HepG2 (cell line): ENCODE results near the gene RNH1. TPM values are rescaled to one million over a fixed set of nuclear protein-coding genes. Genes with fewer than 3 reads are reported as not detected.
A peak's percentile ranks its signal among the peaks of the same experiment; 100 is the strongest.

ENCODE experiments used
- ATF7-NPFF ChIP-seq: sonication (generic); formaldehyde crosslinking; IDR thresholded peaks from 2 replicates; pipeline ENCODE4 v1.8.1; 2023; ENCODE audit warnings: mild to moderate bottlenecking, low read depth, missing genetic modification reagents, moderate library complexity
- EP300 ChIP-seq, 3 experiments: sonication (generic) in 1 of 3; formaldehyde crosslinking in 1 of 3; IDR thresholded peaks; 2 replicates each; pipeline versions ENCODE4 v1.5.1 to v1.6.1; 2011 to 2020; ENCODE audit warnings: low read depth in 2 of 3, low read length in 2 of 3, borderline replicate concordance in 1 of 3, improper control_type of control experiment in 1 of 3, mild to moderate bottlenecking in 1 of 3, missing genetic modification reagents in 1 of 3, moderate library complexity in 1 of 3
- ESRRA ChIP-seq: sonication (generic); formaldehyde crosslinking; IDR thresholded peaks from 2 replicates; pipeline ENCODE4 v1.5.1; 2020; ENCODE audit warnings: mild to moderate bottlenecking, low read depth, missing genetic modification reagents
- HNRNPL ChIP-seq: fragments of 200-400 bp; formaldehyde crosslinking; IDR thresholded peaks from 2 replicates; pipeline ENCODE4 v1.6.1; 2017; ENCODE audit warnings: mild to moderate bottlenecking, low read depth, low read length
- JARID2 ChIP-seq: sonication (generic); formaldehyde crosslinking; IDR thresholded peaks from 2 replicates; pipeline ENCODE4 v1.8.1; 2023; ENCODE audit warnings: missing genetic modification reagents, inconsistent platforms; ENCODE audit not compliant: insufficient replicate concordance
- MAFF ChIP-seq: IDR thresholded peaks from 2 replicates; pipeline ENCODE4 v1.6.1; 2011; ENCODE audit warnings: low read depth, low read length, improper control_type of control experiment
- MATR3 ChIP-seq: sonication (generic); formaldehyde crosslinking; IDR thresholded peaks from 2 replicates; pipeline ENCODE4 v1.4.0; 2020; ENCODE audit warnings: missing genetic modification reagents
- MBD4 ChIP-seq: IDR thresholded peaks from 2 replicates; pipeline ENCODE4 v1.6.1; 2012; ENCODE audit warnings: low read length, inconsistent platforms, borderline replicate concordance
- MEF2D ChIP-seq: sonication (generic); formaldehyde crosslinking; IDR thresholded peaks from 2 replicates; pipeline ENCODE4 v1.5.1; 2020; ENCODE audit warnings: mild to moderate bottlenecking, missing genetic modification reagents
- MIER3 ChIP-seq: IDR thresholded peaks from 2 replicates; pipeline ENCODE4 v1.6.1; 2016; ENCODE audit warnings: missing compliant biosample characterization, borderline replicate concordance
- NFIB ChIP-seq: sonication (generic); formaldehyde crosslinking; IDR thresholded peaks from 2 replicates; pipeline ENCODE4 v1.9.0; 2021; ENCODE audit warnings: missing genetic modification reagents, mild to moderate bottlenecking, borderline replicate concordance
- NR2F2 ChIP-seq: IDR thresholded peaks from 2 replicates; pipeline ENCODE4 v1.6.1; 2012; ENCODE audit warnings: low read depth, inconsistent platforms, borderline replicate concordance
- REPIN1 ChIP-seq: sonication (generic); formaldehyde crosslinking; IDR thresholded peaks from 2 replicates; pipeline ENCODE4 v1.8.0; 2022; ENCODE audit warnings: missing genetic modification reagents, low read depth, mild to moderate bottlenecking, borderline replicate concordance
- SETDB1 ChIP-seq: sonication (generic); formaldehyde crosslinking; IDR thresholded peaks from 2 replicates; pipeline ENCODE4 v1.5.1; 2020; ENCODE audit warnings: missing genetic modification reagents, mild to moderate bottlenecking, borderline replicate concordance
- SMARCE1 ChIP-seq: fragments of 450-650 bp; IDR thresholded peaks from 2 replicates; pipeline ENCODE4 v1.6.1; 2017; ENCODE audit warnings: borderline replicate concordance
- SRSF1 ChIP-seq: fragments of 200-400 bp; formaldehyde crosslinking; optimal IDR thresholded peaks from 2 replicates; pipeline ENCODE3; 2017; ENCODE audit warnings: mild to moderate bottlenecking, low read depth, low read length, moderate library complexity
- ZNF264 ChIP-seq: sonication (generic); formaldehyde crosslinking; IDR thresholded peaks from 2 replicates; pipeline ENCODE4 v1.4.0; 2020; ENCODE audit warnings: missing genetic modification reagents
- polyA plus RNA-seq, 8 experiments: library from polyadenylated mRNA; depleted of rRNA in 3 of 8; stranded (reverse) in 7 of 8; unstranded in 1 of 8; fragments of >200 nt; fragmentation: Illumina TruSeq in 4 of 8; extraction: Trizol in 4 of 8; gene quantifications; 2 replicates each; pipeline versions ENCODE4 v1.2.1 to v1.2.3, GENCODE V29; 2011 to 2016; ENCODE audit warnings: low read depth in 4 of 8, missing spikeins in 1 of 8, mixed read lengths in 1 of 8; ENCODE audit not compliant: insufficient read depth in 1 of 8
- total RNA-seq, 5 experiments: library from RNA; depleted of rRNA; stranded (reverse); fragments of >200 nt; fragmentation: Illumina TruSeq; extraction: Trizol; gene quantifications; 2 replicates each; pipeline ENCODE4 v1.2.3, GENCODE V29; 2016; ENCODE audit warnings: low read depth in 1 of 5
- TF ChIP-seq, protein P1 (sequence below): sonication (generic); formaldehyde crosslinking; IDR thresholded peaks from 2 replicates; pipeline ENCODE4 v1.5.0; 2020; ENCODE audit warnings: mild to moderate bottlenecking, missing genetic modification reagents
- TF ChIP-seq, protein P2 (sequence below), 2 experiments: sonication (generic) in 1 of 2; formaldehyde crosslinking in 1 of 2; IDR thresholded peaks; 2 replicates each; pipeline versions ENCODE4 v1.6.1 to v1.9.0; 2014 to 2022; ENCODE audit warnings: antibody characterized with exemption in 1 of 2, borderline replicate concordance in 1 of 2, inconsistent platforms in 1 of 2, low read depth in 1 of 2, missing genetic modification reagents in 1 of 2

Gene RNH1
- total and polyA plus RNA-seq, 2 of the 13 experiments (the other 11 are each of a cell fraction or from before 2014, with no cell fraction given) = 36.0 to 74.1 TPM

DNA sequence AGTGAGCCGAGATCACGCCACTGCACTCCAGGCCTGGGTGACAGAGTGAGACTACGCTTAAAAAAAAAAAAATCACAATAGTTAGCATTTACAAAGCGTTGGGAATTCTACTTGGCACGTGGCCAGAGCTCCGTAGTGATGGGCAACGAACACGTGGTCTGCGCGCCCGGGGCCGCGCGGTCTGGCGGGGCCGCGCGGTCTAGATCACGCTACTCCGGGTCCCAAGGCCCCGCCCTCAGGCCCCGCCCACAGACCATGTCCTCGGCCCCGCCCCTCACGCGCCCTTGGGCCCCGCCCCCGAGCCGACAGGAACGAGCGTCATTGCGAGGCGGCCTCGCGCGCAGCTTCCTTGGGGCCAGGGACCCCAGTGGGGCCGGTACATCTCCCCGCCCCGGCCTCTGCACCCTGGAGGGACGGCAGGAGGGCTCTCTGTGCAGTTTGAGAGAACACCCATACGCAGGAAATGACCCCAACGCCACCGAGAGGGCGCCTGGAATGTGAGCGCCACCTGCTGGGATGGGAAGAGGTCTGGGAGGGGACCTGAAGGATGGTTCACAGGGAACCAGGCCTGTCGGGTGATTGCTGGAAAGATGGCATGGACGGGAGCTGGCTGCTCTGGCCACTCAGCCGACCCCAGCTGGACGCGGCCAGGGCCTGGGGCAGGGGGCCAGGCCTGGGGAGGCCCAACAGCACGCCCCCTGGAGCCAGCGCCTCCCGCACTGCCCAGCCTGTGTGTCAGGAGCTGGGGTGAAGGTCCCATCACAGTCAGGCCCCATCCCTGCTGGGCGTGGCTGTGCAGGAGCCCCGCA lies 58.9 kb downstream of the RNH1 start (continued):
- TF ChIP-seq JARID2 = no peak
- TF ChIP-seq EP300 (IDR thresholded peaks at IDR 0.05; ENCODE audit: low read depth in 2 of 2, low read length in 2 of 2) = no peak
- TF ChIP-seq EP300 (CRISPR knock-in tag; IDR thresholded peaks at IDR 0.05; ENCODE audit: borderline replicate concordance) = peak; percentile 31; the same call in 1 of the 2 replicates
- no peak for TF ChIP-seq SRSF1
- no peak for TF ChIP-seq NFIB (CRISPR knock-in tag)
- no peak for TF ChIP-seq HNRNPL
- TF ChIP-seq REPIN1 (CRISPR knock-in tag) = peak; percentile 91; the same call in 1 of the 2 replicates
- TF ChIP-seq MEF2D (CRISPR knock-in tag) = peak; percentile 55; the same call in 1 of the 2 replicates
- peak; percentile 33; the same call in 1 of the 2 replicates for TF ChIP-seq ZNF264 (CRISPR knock-in tag)
- TF ChIP-seq, protein P1, sequence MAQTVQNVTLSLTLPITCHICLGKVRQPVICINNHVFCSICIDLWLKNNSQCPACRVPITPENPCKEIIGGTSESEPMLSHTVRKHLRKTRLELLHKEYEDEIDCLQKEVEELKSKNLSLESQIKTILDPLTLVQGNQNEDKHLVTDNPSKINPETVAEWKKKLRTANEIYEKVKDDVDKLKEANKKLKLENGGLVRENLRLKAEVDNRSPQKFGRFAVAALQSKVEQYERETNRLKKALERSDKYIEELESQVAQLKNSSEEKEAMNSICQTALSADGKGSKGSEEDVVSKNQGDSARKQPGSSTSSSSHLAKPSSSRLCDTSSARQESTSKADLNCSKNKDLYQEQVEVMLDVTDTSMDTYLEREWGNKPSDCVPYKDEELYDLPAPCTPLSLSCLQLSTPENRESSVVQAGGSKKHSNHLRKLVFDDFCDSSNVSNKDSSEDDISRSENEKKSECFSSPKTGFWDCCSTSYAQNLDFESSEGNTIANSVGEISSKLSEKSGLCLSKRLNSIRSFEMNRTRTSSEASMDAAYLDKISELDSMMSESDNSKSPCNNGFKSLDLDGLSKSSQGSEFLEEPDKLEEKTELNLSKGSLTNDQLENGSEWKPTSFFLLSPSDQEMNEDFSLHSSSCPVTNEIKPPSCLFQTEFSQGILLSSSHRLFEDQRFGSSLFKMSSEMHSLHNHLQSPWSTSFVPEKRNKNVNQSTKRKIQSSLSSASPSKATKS = no peak
- no peak for TF ChIP-seq SETDB1 (CRISPR knock-in tag)
- TF ChIP-seq MIER3 = peak; percentile 55; the same call in 1 of the 2 replicates
- TF ChIP-seq MBD4 = no peak
- no peak for TF ChIP-seq MAFF
- peak; percentile 54; the same call in 1 of the 2 replicates for TF ChIP-seq ESRRA (CRISPR knock-in tag)
- TF ChIP-seq NR2F2 = no peak
- TF ChIP-seq, protein P2, sequence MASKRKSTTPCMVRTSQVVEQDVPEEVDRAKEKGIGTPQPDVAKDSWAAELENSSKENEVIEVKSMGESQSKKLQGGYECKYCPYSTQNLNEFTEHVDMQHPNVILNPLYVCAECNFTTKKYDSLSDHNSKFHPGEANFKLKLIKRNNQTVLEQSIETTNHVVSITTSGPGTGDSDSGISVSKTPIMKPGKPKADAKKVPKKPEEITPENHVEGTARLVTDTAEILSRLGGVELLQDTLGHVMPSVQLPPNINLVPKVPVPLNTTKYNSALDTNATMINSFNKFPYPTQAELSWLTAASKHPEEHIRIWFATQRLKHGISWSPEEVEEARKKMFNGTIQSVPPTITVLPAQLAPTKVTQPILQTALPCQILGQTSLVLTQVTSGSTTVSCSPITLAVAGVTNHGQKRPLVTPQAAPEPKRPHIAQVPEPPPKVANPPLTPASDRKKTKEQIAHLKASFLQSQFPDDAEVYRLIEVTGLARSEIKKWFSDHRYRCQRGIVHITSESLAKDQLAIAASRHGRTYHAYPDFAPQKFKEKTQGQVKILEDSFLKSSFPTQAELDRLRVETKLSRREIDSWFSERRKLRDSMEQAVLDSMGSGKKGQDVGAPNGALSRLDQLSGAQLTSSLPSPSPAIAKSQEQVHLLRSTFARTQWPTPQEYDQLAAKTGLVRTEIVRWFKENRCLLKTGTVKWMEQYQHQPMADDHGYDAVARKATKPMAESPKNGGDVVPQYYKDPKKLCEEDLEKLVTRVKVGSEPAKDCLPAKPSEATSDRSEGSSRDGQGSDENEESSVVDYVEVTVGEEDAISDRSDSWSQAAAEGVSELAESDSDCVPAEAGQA (IDR thresholded peaks at IDR 0.05; ENCODE audit: low read depth) = no peak
- TF ChIP-seq, protein P2 (CRISPR knock-in tag; IDR thresholded peaks at IDR 0.05; ENCODE audit: borderline replicate concordance) = no peak
- no peak for TF ChIP-seq SMARCE1
- no peak for TF ChIP-seq MATR3 (CRISPR knock-in tag)
- TF ChIP-seq ATF7-NPFF (CRISPR knock-in tag) = peak; percentile 61; the same call in 1 of the 2 replicates
